Chondrocyte (in vitro differentiated cells): ENCODE data around the gene PPFIA1. TPM values are rescaled to one million over a fixed set of nuclear protein-coding genes. Genes with fewer than 3 reads are reported as not detected.

Source experiments
- DNase-seq: peaks from one replicate; pipeline ENCODE4 v3.0.0; 2021; ENCODE audit warnings: mixed read lengths, low spot score
- H3K27ac Mint-ChIP-seq: one replicate; pipeline ENCODE4 v1.8.0; 2021; ENCODE audit warnings: mild to moderate bottlenecking, moderate library complexity, mixed read lengths; ENCODE audit not compliant: unreplicated experiment
- H3K27me3 Mint-ChIP-seq: 2 replicates; pipeline ENCODE4 v1.8.0; 2021; ENCODE audit warnings: low read depth, mixed read lengths
- H3K36me3 Mint-ChIP-seq: 2 replicates; pipeline ENCODE4 v1.8.0; 2021; ENCODE audit warnings: low read depth, mixed read lengths
- H3K4me1 Mint-ChIP-seq: 2 replicates; pipeline ENCODE4 v1.8.0; 2021; ENCODE audit warnings: low read depth, mild to moderate bottlenecking, mixed read lengths
- H3K4me3 Mint-ChIP-seq: one replicate; pipeline ENCODE4 v1.8.0; 2021; ENCODE audit warnings: mild to moderate bottlenecking, moderate library complexity, mixed read lengths; ENCODE audit not compliant: unreplicated experiment
- H3K9me3 Mint-ChIP-seq: 2 replicates; pipeline ENCODE4 v1.8.0; 2021; ENCODE audit warnings: low read depth, mixed read lengths
- total RNA-seq: library from RNA; stranded (reverse); gene quantifications from 3 replicates; pipeline ENCODE4 v1.2.1, GENCODE V29; 2021
- TF ChIP-seq, protein P1 (sequence below): fragments of 200-600 bp; sonication (generic); IDR thresholded peaks from 2 replicates; pipeline ENCODE4 v1.5.0; 2021; ENCODE audit warnings: antibody characterized with exemption, mild to moderate bottlenecking, moderate library complexity

PPFIA1 gene
- total RNA-seq, 1 donor from 2014 or later: 63.5 TPM

DNA sequence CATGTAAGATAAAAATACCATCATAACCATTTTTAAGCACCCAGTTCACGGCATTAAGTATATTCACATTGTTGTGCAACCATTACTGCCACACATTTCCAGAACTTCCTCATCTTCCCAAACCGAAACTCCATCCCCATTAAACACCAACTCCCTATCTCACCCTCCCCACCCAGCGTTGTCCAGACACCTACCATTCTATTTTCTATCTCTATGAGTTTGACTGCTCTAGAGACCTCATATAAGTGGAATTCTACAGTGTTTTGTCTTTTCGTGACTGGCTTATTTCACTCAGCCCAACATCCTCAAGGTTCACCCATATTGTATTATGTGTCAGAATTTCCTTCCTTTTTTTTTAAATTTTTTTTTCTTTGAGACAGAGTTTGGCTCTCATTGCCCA is 45.2 kb downstream of the PPFIA1 start:
- Mint-ChIP-seq H3K27ac (no peak overlapping the region), H3K4me3 (no peak overlapping the region), H3K36me3 (peaks cover 4% of the 10 kb centered on the region), H3K9me3 (no peaks in the 10 kb centered on the region), H3K27me3 (no peaks in the 10 kb centered on the region), H3K4me1 (peaks cover 30% of the 10 kb centered on the region)
- TF ChIP-seq, protein P1, sequence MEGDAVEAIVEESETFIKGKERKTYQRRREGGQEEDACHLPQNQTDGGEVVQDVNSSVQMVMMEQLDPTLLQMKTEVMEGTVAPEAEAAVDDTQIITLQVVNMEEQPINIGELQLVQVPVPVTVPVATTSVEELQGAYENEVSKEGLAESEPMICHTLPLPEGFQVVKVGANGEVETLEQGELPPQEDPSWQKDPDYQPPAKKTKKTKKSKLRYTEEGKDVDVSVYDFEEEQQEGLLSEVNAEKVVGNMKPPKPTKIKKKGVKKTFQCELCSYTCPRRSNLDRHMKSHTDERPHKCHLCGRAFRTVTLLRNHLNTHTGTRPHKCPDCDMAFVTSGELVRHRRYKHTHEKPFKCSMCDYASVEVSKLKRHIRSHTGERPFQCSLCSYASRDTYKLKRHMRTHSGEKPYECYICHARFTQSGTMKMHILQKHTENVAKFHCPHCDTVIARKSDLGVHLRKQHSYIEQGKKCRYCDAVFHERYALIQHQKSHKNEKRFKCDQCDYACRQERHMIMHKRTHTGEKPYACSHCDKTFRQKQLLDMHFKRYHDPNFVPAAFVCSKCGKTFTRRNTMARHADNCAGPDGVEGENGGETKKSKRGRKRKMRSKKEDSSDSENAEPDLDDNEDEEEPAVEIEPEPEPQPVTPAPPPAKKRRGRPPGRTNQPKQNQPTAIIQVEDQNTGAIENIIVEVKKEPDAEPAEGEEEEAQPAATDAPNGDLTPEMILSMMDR: no peak
- no peak for DNase-seq

DNA sequence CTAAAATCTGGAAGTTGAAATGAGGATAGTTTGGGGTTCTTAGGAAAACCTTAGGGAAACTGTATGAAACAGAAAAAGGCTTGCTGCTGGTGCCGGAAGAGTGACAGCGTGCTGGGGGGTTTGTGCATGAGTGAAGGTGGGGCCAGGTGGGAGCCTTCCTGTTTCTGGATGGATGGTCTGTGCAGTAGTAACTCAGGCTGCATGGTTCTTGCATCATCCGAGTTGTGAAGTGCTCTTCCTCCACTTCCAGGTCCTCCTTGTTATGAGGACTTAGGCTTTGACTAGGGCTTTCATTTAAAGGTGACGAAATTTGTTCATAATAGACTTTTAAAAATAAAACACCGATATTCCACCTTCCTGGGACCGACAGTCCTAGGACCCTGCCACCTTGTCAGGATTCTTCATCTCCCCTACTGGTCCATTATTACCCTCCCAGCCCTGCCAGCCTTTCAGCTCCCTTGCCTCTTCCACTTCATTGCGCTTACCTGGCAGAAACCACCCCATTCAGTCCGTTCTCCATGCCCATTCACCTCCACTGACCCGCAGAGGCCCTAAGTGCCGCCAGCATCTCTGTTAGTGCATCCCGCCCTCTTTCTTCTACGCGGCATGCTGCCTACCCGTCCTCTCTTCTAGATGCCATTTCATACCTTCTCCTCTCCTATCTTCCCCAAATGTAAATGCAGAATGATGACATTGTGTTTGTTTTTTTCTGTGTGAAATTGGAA is 47.3 kb downstream of the PPFIA1 start:
- Mint-ChIP-seq H3K27me3 (no peaks in the 10 kb centered on the region), H3K27ac (no peak overlapping the region), H3K9me3 (no peaks in the 10 kb centered on the region), H3K36me3 (no peaks in the 10 kb centered on the region), H3K4me3 (no peak overlapping the region), H3K4me1 (peaks cover 31% of the 10 kb centered on the region)
- TF ChIP-seq, protein P1: no peak
- no peak for DNase-seq

DNA sequence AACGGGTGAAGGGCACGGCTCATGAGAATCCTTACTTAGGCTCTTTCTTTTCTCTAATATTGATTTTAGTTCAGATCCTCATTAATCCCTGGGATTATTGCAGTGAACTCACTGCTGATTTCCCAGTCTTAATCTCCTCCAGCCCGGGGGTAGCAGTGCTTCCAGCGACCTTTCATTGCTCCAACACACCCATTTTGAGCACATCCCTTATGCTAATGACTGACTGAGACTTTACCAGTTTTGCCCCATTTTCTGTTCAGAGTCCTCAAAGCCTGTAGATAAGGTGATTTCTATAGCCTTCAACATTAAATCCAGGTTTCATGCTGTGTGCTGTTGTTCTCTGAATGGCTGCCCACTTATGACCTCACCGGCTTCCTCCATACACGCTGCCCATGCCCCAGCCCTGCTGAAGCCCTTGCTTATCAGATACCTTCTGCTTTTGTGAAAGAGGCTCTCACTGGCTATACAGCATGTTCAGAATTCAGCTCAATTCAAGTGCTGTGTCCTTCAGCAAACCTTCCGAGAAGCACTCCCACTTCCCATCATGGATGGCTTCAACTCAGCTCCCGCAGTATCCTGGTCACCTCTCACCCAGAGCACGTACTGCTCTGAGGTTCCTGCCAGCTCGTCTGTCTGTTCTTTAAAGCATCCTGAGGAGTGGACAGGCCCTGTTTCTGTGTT is 49.0 kb downstream of the PPFIA1 start:
- TF ChIP-seq, protein P1: no peak
- Mint-ChIP-seq H3K36me3 (no peaks in the 10 kb centered on the region), H3K27me3 (no peaks in the 10 kb centered on the region), H3K27ac (no peak overlapping the region), H3K9me3 (no peaks in the 10 kb centered on the region), H3K4me1 (peaks cover 33% of the 10 kb centered on the region), H3K4me3 (no peak overlapping the region)
- no peak for DNase-seq

DNA sequence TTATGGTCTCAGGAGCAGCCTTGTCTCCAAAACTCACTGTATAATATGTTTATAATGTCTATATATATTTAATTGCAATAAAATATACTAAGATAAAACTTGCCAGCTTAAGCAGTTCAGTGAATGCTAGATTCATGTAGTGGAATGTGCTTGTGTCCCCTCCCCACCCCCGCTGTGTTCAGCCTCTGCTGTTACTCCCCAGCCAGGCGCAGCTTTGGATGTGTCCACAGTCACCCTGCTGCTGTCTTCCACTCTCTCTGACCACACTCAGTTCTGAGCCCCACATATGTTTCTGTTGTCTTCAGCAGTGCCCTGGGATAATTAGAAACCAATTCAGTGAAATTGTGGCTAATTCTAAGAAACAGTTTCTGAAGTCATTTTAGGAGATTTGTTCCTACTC is 52.2 kb downstream of the PPFIA1 start:
- H3K27me3 Mint-ChIP-seq: no peaks in the 10 kb centered on the region
- H3K27ac Mint-ChIP-seq: peak overlapping the region; percentile 93
- TF ChIP-seq, protein P1: no peak

DNA sequence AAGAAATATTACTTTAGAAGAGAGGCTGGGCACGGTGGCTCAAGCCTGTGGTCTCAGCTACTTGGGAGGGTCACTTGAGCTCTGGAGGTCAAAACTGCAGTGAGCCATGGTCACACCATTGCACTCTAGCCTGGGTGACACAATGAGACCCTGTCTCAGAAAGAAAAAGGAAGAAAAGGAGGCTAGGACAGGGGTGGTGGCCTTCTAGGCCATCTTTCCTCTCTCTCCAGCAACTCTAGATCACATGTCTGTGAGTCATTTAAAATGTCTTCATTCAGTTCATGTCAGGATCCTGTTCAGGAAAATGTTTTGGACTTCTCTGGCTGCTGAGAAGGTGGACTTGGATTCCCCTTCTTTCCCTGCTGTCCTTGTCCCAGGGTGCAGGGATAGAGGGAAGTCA is 53.3 kb downstream of the PPFIA1 start:
- Mint-ChIP-seq H3K27ac (peak overlapping the region; percentile 93), H3K27me3 (no peaks in the 10 kb centered on the region)

More for the DNA sequence above, 52.2 kb downstream of the PPFIA1 start:
- DNase-seq: no peak
- H3K9me3 Mint-ChIP-seq: no peaks in the 10 kb centered on the region
- H3K4me3 Mint-ChIP-seq: no peak overlapping the region
- peaks cover 37% of the 10 kb centered on the region for H3K4me1 Mint-ChIP-seq
- peaks cover 7% of the 10 kb centered on the region for H3K36me3 Mint-ChIP-seq

More for the DNA sequence above, 53.3 kb downstream of the PPFIA1 start:
- Mint-ChIP-seq H3K36me3 (peaks cover 14% of the 10 kb centered on the region), H3K9me3 (no peaks in the 10 kb centered on the region), H3K4me1 (peaks cover 37% of the 10 kb centered on the region), H3K4me3 (peak overlapping the region; percentile 34)
- TF ChIP-seq, protein P1: no peak
- DNase-seq: no peak
